CMK (cell line): ENCODE data around the gene TAF4.
"Not testable (repeated sequence)": the region's sequence is repeated elsewhere in the genome, so short reads cannot be mapped to it uniquely, and the experiment has no call there.

Experiments
- DNase-seq: peaks from one replicate; pipeline ENCODE4 v3.0.0-alpha.2; 2010; ENCODE audit warnings: low read depth

TAF4 gene

DNA sequence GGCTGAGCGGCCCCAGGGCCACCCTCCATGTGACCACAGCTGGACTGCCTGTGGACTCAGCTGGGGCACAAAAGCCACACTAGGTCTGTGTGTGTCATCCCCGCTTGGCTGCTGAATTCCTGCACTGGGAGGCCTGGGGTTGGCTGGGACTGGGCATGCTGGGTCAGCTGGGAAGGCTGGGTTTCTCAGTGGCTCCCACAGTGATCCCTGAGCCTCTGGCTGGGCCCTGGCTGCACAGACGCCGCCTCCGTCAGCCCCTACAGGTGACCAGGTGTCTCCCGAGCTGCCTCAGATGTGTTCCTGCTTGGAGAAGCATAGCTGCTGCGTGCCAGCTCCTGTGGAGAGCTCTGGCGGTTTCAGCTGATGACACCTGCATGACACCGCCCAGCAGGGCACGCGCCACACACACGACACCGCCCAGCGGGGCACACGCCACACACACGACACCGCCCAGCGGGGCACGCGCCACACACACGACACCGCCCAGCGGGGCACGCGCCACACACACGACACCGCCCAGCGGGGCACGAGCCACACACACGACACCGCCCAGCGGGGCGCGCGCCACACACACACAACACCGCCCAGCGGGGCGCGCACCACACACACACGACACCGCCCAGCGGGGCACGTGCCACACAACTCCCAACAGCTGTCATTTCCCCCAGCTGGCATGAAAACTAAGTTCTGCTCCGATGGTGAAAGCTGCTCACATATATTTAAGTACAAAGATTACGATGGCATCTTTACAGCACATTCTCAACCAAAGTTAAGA lies 88.8 kb downstream of the TAF4 start:
- no peak for DNase-seq

DNA sequence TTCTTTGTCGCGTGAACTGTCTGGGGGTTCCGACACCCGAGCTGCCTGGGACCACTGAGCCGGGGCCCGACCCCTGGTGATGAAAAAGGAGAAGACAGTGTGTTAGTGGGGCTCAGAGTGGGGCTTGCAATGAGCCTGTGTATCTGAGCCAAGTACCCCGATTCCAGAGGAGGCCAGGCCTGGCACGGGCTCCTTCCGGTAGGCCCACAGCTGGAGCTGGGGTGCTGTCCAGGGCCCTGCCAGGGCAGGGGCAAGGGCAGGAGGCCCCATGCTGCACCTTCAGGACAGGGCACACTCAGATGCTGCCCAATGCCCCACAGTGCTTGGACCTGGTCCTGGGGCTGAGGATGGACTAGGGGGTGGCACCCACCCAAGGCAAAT lies 89.4 kb downstream of the TAF4 start:
- DNase-seq, result no peak

DNA sequence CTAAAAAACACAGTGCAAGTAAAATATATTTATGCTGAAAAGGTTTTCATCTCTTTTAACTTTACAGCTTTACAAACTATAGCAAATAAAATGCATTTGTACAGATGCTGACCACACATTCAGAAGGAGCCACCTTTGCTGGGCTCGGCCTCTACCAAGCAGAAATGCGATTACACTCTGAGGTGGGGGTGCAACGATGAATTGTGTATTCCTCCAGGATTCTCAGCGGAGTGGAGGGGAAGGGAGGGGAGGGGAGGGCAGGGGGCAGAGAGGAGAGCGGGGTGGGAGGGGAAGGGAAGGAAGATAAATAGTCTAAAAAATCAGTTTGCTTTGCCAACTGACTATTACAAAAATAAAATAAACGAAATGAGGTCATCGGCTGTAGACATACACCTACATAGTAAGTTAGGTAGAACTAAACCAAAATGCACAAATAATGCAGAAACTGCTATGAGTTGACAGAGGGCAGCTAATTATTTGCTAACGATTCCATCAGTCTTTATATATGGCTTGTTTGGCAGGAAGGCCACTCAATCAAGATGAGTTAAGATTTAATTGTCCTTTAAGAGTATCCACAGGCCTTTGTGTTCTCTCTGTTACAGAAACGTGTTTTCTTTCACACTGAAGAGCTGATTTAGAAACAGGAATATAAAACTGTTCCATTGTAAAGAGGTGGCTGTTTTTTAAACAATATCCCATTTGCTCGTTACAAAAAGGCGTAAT lies 90.1 kb downstream of the TAF4 start:
- DNase-seq, result no peak

DNA sequence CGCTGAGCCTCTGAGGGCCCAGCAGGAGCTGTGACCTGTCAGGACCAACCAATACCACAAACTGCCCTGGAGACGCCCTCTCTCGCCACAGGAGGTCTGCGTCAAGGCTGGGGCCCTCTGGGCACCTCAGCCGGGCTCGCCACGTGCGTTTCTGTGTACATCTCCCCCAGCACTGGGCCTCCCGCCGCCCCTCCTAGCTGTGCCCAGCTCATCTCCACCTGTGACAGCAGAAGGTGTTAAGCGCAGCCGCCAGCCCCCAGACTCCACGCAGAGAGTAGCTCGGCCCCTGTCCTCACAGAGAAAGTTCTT lies 91.4 kb downstream of the TAF4 start:
- no peak for DNase-seq

DNA sequence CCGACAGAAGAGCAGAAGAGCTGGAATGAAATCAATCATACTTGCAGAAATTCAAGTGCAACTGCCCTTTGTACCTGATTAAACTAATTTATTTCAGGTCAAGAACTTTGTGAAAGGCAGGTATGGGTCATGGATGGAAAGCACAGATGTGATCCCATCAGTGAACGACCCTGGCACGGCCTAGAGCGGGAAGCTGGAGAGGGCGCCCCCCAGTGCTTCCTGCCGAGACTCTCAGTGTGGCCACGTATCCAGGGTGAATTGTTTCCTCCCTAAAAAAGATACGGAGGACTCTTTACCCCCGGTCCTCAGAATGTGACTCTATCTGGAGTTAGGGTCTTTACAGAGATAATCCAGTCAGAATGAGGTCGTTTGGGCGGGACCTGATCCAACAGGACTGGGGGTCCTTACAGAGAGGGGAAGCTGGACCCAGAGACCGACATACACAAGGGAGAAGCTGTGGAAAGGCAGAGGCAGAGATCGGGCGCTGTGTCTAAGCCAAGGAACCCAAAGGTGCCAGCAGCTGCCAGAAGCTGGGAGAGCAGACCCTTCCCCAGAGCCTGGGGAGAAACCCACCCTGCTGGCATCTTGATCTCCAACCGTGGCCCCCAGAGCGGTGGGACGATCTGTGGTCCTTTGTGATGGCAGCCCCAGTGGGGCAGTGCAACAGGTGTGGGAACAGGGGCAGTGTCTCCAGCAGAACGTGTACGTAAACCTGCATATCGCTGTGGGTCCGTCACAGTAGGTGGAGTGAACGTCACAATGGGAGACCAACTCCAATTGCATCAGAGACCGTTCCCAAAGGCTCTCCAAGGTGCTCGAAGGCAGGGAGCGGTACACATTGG lies 91.9 kb downstream of the TAF4 start:
- no peak for DNase-seq

DNA sequence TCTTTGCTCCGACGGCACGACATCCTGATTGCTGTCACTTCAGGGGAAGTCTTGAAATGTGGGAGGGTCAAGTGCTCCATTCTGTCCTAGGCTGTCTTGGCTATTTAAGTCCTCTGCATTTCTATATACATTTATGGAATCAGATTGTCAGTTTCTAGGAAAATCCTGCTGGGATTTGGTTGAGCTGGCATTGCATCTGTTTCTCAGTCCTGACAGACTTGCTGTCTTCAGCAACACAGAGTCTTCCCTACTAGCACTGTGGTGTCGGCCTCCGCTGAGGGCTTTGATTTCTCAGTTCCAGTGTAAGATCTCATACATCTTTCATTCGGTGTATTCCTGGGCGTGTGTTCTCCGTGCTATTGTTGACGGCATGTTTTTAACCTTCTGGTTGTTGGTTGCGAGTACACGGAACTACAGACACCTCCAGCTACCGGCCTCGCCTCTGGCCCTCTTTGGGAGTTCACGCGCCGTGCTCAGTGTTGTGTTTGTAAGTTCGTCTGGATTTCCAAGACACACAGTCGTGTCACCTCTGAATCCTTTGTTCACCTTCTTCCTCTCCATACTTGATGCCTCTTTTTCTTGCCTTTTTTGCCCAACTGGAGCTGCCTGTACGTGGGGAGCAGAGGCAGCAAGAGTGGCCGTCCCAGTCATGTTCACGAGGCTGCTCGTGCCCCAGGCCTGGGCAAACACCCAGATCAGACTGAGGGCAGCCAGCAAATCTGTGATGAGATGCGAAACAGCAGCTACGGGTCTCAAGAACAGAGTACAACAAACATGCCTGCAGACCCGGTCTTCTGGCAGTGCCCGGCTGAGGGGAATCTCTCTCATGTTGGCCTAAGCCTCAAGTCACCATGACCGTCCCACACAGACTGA lies 92.8 kb downstream of the TAF4 start:
- DNase-seq, result no peak

DNA sequence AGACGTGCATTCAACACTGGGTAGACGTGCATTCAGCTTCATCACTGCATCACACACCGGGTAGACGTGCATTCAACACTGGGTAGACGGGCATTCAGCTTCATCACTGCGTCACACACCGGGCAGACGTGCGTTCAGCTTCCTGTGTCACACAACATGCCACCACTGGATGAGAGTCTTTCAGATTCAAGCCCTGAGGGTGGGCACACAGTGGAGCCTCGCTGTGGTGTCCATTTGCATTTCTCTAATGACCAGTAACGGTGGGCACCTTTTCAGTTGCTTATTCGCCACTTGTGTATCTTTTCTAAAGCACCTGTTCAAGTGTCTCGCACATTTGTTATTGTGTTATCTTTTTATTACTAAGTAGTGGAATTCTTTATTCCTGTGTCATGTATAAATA lies 94.1 kb downstream of the TAF4 start:
- DNase-seq, result not testable (repeated sequence)

DNA sequence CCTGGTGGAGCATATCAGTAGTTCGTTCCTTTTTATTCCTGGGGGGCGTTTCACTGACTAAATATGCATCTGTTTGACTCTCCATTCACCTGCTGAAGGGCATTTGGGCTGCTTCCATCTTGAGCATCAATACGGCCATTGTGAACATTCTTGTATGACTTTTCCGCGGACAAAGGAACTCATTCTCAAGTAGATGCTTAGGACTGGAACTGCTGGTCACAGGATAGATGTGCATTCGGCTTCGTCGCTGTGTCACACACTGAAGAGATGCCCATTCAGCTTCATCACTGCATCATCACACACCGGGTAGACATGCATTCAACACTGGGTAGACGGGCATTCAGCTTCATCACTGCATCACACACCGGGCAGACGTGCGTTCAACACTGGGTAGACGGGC lies 95.3 kb downstream of the TAF4 start:
- DNase-seq, result no peak

DNA sequence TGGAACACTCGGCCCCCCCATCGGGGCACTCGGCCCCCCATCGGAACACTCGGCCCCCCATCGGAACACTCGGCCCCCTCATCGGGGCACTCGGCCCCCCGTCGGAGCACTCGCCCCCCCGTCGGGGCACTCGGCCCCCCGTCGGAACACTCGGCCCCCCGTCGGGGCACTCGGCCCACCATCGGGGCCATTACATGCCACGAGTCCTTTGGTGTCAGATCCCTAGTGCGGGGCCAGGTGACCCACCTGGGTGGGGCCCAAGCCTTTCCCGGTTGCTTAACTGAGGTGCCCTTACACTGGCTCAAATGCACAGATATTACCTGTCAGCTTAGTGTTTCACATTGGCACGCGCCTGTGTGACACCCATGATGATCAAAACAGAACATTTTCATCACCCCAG lies 95.9 kb downstream of the TAF4 start:
- no peak for DNase-seq

DNA sequence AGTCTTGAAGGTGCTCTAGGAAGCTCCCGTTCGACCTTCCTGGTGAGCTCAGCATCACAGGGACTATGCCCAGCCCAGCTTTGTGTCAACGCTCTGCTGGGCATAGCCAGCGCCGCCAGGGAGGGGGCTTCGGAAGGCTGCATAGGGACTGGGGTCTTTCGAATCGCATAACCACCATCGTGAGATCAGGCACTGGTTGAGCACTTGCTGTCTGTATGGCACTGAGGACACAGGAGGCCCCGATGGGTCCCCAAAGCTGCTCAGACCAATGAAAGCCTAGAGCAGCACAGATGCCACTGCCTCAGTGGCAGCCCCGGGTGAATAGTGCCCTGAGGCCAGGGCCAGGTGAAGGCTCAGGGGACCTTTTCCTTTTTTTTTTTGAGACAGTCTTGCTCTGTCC lies 96.7 kb downstream of the TAF4 start:
- no peak for DNase-seq

DNA sequence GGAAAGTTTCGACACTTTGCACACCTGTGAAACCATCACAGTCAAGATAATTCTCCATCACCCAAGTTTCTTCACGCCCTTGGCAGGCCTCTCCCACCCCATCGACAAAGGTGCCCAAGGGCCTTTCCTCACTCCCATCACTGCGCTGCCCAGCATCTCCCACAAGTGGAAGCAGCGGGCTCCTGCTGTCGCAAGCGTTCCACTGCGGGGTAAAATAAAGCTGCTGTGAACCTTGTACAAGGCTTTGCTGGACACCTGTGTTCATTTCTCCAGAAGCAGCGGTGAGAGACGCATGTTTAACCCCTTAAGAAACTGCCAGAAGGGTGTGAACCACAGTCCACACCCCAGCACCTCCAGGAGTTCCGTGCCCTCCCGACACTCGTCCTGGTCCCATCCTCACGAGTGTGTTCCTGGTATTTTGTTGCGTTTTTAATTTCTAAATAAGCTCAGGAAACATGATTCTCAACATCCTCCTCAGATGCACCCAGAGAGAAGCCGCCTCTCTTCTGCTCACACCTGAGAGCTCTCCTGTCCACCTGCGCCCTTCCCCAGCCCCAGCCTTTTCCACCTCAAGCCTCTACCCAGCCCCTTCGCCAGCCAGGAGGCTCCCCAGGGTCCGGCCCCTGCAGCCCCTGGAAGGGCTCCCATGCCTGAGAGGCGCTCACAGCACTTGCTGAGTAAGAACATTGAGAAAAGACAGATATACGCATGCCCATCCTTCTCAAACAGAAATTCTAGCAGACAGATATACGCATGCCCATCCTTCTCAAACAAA lies 97.5 kb downstream of the TAF4 start:
- no peak for DNase-seq

DNA sequence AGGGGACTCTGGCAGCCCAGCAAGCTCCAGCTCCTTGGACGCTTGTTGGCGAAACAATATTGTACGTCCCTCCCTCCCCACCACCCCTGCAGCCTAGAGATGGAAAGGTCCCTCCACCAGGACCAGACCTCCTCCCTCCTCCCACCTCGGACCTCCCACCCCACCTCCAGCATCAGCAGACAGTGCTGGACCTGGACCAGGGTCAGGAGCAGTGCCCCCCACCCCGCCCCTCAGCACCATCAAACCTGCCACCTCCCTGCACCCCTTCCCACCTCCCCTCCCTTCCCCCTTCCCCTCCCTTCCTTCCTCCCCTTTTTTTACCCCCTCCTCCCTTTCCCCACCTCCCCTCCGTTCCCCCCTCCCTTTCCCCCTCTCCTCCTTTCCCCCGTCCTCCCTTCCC lies 98.4 kb downstream of the TAF4 start:
- no peak for DNase-seq

DNA sequence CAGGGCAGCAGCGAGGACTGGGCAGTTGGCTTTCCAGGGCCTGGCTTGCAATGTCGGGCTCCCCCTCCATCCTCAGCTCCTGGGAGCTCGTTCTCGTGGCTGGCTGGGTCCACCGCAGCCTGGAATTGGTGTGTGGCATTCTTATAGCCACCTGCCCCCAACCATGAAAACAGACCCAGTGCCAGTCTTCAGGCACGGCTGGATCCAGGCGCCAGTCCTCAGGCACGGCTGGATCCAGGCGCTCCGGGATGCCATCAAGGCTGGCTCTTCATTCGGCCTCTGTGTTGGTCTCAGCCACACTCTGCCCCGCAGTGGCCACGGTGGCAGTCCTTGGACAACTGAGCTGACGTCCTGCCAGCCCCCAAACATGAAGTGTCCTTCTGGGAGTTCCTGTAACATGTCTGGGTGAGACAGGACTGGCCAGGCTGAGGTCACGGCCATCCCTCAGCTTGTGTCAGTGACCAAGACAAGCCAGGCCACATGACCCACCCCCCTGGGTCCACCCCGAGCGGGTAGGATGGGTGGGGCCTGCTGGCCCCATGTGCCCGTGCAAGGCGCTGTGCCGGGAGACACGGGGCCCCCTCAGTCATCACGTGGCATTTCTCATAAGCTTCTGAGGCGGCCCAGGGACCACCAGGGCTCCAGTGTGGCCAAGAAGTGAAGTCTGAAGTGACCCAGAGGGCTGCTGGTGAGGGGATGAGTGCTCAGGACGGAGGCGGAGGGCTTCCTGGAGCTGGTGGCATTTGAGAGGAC lies 99.0 kb downstream of the TAF4 start:
- no peak for DNase-seq

DNA sequence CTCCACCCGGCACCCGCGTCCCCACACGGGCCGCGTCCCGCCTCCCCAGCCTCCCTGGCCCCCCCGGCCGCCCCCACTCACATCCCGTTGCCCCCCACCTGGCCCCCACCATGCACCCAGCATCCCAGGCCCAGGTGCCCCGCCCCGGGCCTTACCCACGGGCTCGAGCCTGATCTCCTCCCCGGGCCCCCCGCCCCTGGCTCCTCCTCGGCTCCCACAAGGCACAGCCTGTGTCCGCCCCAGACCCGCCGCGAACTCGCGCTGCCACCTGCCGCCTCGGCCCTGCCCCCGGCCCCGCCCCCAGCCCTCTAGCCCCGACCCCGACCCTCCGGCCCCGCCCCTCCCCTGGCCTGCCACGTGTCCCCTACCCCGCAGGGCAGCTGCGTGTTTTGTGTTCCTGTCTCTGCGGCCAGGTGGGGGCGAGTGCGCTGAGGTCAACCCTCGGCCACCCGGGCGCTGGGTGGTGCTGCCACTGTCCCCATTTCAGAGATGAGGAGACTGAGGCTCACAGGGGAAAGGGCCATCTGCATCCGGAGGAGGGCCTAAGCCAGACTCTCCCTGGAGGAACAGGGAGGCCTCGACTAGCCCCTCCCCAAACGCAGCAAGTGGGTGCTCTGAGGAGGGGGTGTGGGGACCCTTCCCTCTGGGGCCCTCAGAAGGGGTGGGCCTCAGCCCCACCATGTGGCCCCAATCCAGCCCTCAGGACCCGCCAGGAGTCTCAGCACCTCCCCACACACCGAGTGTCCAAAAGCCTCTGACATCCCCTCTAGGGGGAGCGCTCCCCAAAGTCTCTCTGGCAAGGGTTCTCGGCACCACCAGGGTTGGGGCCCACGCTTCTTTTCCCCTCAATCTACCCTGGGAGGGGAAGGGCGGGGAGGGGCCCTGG lies 99.8 kb downstream of the TAF4 start:
- DNase-seq, result no peak

DNA sequence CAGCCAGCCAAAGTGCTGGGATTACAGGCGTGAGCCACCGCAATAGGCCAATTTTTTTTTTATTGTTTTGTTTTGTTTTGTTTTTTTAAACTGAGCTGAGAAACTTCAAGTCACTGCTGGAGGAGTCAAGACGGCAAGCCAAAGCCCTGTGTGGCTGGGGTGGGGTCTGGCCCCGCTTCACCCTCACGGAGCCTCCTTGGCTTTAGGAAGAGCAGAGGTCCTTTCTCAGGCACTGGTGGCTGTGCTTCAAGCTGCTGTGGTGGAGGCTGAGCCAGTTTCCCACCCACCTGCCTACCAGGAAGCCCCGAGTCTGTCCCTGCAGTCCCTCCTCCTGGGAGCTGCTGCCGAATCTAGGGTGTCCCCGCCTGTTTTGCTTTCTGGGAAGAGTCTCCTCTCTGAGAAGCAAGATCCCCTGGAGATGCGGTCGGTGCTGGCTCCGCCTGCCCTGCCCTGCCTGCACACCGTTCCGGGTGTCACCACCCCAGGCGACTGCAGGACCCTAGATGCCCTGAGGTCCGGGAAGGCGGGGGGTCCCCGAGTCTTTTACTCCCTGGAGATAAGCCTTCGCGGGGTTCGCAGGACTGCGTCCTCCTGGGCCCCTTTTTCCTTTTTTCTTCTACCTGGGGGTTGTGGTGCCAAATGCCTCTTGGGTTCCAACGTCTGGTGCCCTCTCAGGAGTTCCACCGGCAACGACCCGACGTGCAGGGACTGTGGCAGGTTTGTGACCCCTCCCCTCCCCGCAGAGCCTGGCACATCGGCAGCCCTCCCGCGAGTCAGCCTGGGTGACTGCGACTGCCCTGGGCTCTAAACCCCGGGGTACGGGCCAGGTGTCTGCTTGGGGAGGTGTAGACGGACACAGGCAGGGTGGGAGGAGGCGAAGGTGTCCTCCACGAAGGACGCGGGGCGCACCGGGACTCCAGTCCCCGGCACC lies 100.7 kb downstream of the TAF4 start:
- DNase-seq, result no peak

DNA sequence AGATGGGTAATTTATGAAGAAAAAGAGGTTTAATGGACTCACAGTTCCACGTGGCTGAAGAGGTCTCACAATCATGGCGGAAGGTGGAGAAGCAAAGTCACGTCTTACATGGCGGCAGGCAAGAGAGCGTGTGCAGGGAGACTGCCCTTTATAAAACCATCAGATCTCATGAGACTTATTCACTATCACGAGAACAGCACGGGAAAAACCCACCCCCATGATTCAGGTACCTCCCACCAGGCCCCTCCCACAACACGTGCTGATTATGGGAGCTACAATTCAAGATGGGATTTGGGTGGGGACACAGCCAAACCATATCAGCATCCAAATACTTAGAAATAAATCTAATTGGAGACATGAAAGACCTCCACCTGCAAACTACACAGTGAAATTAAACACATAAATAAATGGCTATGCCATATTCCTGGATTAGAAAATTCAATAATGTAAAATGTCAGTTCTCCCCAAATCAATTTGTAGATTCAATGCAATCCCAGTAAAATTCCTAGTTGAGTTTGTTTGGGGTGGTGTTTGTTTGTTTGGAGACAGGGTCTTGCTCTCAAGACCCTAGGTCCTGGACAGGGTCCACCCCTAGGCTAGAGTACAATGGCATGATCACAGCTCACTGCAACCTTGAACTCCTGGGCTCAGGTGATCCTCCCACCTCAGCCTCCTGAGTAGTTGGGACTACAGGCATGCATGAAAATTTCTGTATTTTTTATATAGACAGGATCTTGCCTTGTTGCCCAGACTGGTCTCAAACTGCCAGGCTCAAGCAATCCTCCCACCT lies 101.6 kb downstream of the TAF4 start:
- DNase-seq, result no peak

DNA sequence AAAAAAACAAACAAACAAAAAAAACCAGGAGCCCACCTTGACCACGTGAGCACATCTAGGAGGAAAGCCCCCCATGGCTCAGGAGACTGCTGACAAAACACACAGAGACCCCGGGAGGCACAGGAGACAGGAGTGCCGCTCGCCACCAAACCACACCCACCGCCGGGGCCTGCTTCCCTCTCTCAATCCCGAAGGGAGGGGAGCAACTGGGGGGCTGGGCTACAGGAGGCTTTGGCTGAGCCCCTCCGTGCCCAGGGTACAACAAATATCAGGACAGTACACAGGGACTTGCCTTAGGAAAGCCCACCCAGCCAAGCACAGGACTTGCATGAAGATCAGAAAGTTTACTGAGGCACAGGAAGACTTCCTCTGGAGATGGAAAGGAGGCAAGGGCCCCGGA lies 102.5 kb downstream of the TAF4 start:
- DNase-seq, result no peak

DNA sequence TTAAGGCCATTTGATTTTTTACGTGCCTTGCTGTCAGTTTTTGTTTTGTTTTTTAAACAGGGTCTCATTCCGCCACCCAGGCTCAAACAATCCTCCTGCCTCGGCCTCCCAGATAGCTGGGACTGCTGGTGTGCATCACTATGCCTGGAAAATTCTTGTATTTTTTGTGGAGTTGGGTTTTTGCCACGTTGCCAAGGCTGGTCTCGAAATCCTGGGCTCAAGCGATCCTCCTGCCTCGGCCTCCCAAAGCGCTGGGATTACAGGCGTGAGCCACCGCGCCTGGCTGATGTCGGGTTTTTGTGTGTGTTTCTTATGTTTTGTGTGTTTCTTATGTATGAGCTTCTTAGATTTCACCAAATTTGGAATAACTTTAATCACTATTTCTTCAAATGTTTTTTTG lies 104.8 kb downstream of the TAF4 start:
- DNase-seq, result no peak
